HG03280 (cell line): ENCODE measurements around the gene FCRL4.
"Not testable (repeated sequence)": the region's sequence is repeated elsewhere in the genome, so short reads cannot be mapped to it uniquely, and the experiment has no call there.

Experiments
- ATAC-seq: cut with Tn5 transposase; IDR thresholded peaks from one replicate; pipeline ENCODE4 v1.9.1; 2021; ENCODE audit warnings: mild to moderate bottlenecking, moderate library complexity; ENCODE audit not compliant: unreplicated experiment

FCRL4 gene

GRCh38 chr1:157551694-157552693 is 45.9 kb downstream of the FCRL4 start, which contains the start of gene FCRL5:
Gene FCRL5 (minus strand): TSS chr1:157552515. CDS start chr1:157552362, 153 bp downstream.
- ATAC-seq, result peak; percentile 66

GRCh38 chr1:157548081-157548480 is 49.8 kb downstream of the FCRL4 start:
- not testable (repeated sequence) for ATAC-seq

GRCh38 chr1:157542676-157543075 is 55.2 kb downstream of the FCRL4 start:
- no peak for ATAC-seq

GRCh38 chr1:157540852-157541251 is 57.0 kb downstream of the FCRL4 start:
- no peak for ATAC-seq

- ATAC-seq, result no peak
Observed at GRCh38 chr1:157540160-157540748, 57.6 kb downstream of the FCRL4 start.

- no peak for ATAC-seq
Observed at GRCh38 chr1:157539568-157539967, 58.3 kb downstream of the FCRL4 start.

- ATAC-seq, result no peak
Observed at GRCh38 chr1:157532569-157532968, 65.3 kb downstream of the FCRL4 start.

- ATAC-seq, result peak; percentile 82
Observed at GRCh38 chr1:157523774-157524493, 74.0 kb downstream of the FCRL4 start.
